Caco-2 (cell line): Measurements from ENCODE around the gene KCNQ5. TPM values are rescaled to one million over a fixed set of nuclear protein-coding genes. Genes with fewer than 3 reads are reported as not detected.

Experiments
- BruUV-seq: library from RNA; stranded (reverse); fragments of 400-500 nt; replicated peaks from 2 replicates; lab custom pipeline; 2021; lab: Mats Ljungman, UMichigan
- CTCF ChIA-PET: fragments of 300-600 bp; sonication (Branson Sonifier 250); formaldehyde crosslinking; loops from one replicate; lab custom pipeline; 2022; ENCODE audit warnings: antibody characterized with exemption; lab: Charles Lee
- POLR2A ChIA-PET: fragments of 300-600 bp; sonication (Branson Sonifier 250); formaldehyde crosslinking; loops from one replicate; lab custom pipeline; 2022; ENCODE audit warnings: antibody characterized with exemption; lab: Charles Lee
- DNase-seq, 2 experiments: peaks; one replicate each; pipeline versions ENCODE4 v3.0.0 to v3.0.0-alpha.2; 2020 to 2022
- H3K27me3 ChIP-seq: replicated peaks from 2 replicates; pipeline ENCODE4 v1.6.0; 2011; ENCODE audit warnings: low read length; ENCODE audit not compliant: control insufficient read depth, insufficient read depth
- H3K36me3 ChIP-seq: 2 replicates; pipeline ENCODE4 v1.5.1; 2011; ENCODE audit warnings: low read length; ENCODE audit not compliant: control insufficient read depth, insufficient read depth
- H3K4me1 ChIP-seq: fragments of 250-450 bp; sonication (Bioruptor Pico); 2 replicates; pipeline ENCODE4 v1.5.1; 2020; ENCODE audit warnings: mild to moderate bottlenecking
- H3K4me3 ChIP-seq: 2 replicates; pipeline ENCODE4 v1.5.1; 2011; ENCODE audit warnings: low read depth, mild to moderate bottlenecking, control low read depth, low read length
- H3K9me3 ChIP-seq: fragments of 250-450 bp; sonication (Bioruptor Pico); 2 replicates; pipeline ENCODE4 v1.5.1; 2020; ENCODE audit warnings: mild to moderate bottlenecking, moderate library complexity
- H3K27ac Mint-ChIP-seq: one replicate; pipeline ENCODE4 v1.8.0; 2022; ENCODE audit warnings: mixed read lengths; ENCODE audit not compliant: unreplicated experiment
- H3K27me3 Mint-ChIP-seq: one replicate; pipeline ENCODE4 v1.8.0; 2022; ENCODE audit warnings: mixed read lengths; ENCODE audit not compliant: insufficient read depth, unreplicated experiment
- H3K36me3 Mint-ChIP-seq: one replicate; pipeline ENCODE4 v1.8.0; 2022; ENCODE audit warnings: mild to moderate bottlenecking, mixed read lengths; ENCODE audit not compliant: insufficient read depth, unreplicated experiment
- H3K4me1 Mint-ChIP-seq: one replicate; pipeline ENCODE4 v1.8.0; 2022; ENCODE audit warnings: low read depth, mixed read lengths; ENCODE audit not compliant: unreplicated experiment
- H3K4me3 Mint-ChIP-seq: one replicate; pipeline ENCODE4 v1.8.0; 2022; ENCODE audit warnings: mild to moderate bottlenecking, moderate library complexity, mixed read lengths; ENCODE audit not compliant: unreplicated experiment
- H3K9me3 Mint-ChIP-seq: one replicate; pipeline ENCODE4 v1.8.0; 2022; ENCODE audit warnings: mixed read lengths; ENCODE audit not compliant: unreplicated experiment
- CTCF ChIP-seq, 2 experiments: fragments of 200-600 bp in 1 of 2; IDR thresholded peaks; 1 replicate in 1 of 2; 2 replicates in 1 of 2; pipeline versions ENCODE4 v1.5.1 to v1.8.0; 2011 to 2022; ENCODE audit warnings: antibody characterized with exemption in 1 of 2, control low read depth in 1 of 2, inconsistent platforms in 1 of 2, low read depth in 1 of 2, low read length in 1 of 2, mild to moderate bottlenecking in 1 of 2, moderate library complexity in 1 of 2; ENCODE audit not compliant: insufficient read depth in 1 of 2, severe bottlenecking in 1 of 2, unreplicated experiment in 1 of 2
- intact Hi-C: fragments of 100-400 bp; cut with micrococcal nuclease; formaldehyde crosslinking; loops from one replicate; pipeline ENCODE4 v1.10.0; 2022; ENCODE audit not compliant: unreplicated experiment
- total RNA-seq: library from RNA; stranded (reverse); gene quantifications from 2 replicates; pipeline ENCODE4 v1.2.3, GENCODE V29; 2022

The KCNQ5 gene
- total RNA-seq, 1 experiment from 2014 or later = 0.20 TPM

DNA sequence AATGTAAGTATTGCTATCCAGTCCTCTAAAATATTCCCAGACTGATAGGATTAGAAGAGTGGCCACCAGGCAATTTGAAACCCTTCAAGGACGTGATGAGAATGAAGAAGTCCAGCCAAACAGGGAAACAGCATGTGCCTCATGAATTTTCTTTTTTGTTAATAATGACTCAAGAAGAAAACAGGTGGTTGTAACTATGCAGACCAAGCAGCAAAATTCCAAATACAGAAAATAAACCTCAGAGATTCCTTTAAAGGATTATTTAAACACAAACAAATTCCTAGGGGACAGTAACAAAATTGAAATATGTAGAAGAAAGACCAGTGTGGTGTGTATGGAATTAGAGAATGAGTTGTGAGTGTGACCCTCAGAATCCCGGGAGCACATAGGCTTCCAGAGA is 239.2 kb downstream of the KCNQ5 start:
- ChIA-PET CTCF (no interaction called here), POLR2A (no interaction called here)
- H3K36me3 ChIP-seq = no peaks in the 10 kb centered on the region
- H3K4me1 ChIP-seq = no peaks in the 10 kb centered on the region
- intact Hi-C loops = no loop called here
- H3K9me3 Mint-ChIP-seq = no peaks in the 10 kb centered on the region
- H3K4me3 ChIP-seq = no peak overlapping the region
- H3K27ac Mint-ChIP-seq = no peak overlapping the region
- DNase-seq = no peak
- H3K4me3 Mint-ChIP-seq = no peak overlapping the region
- no peaks in the 10 kb centered on the region for H3K9me3 ChIP-seq
- no peaks in the 10 kb centered on the region for H3K27me3 ChIP-seq
- peaks cover 15% of the 10 kb centered on the region for H3K27me3 Mint-ChIP-seq
- BruUV-seq = no TSS peak
- no peaks in the 10 kb centered on the region for H3K4me1 Mint-ChIP-seq
- H3K36me3 Mint-ChIP-seq = no peaks in the 10 kb centered on the region
- TF ChIP-seq CTCF (IDR thresholded peaks at IDR 0.05; ENCODE audit: insufficient read depth in 1 of 2, low read depth in 1 of 2, low read length in 1 of 2, severe bottlenecking in 1 of 2, unreplicated experiment in 1 of 2) = no peak

- Mint-ChIP-seq H3K9me3 (no peaks in the 10 kb centered on the region), H3K27ac (no peak overlapping the region), H3K4me1 (no peaks in the 10 kb centered on the region), H3K27me3 (peaks cover 15% of the 10 kb centered on the region), H3K36me3 (no peaks in the 10 kb centered on the region), H3K4me3 (no peak overlapping the region)
- Histone ChIP-seq H3K9me3 (no peaks in the 10 kb centered on the region), H3K27me3 (no peaks in the 10 kb centered on the region), H3K4me3 (no peak overlapping the region), H3K36me3 (no peaks in the 10 kb centered on the region), H3K4me1 (no peaks in the 10 kb centered on the region)
- intact Hi-C loops = no loop called here
- ChIA-PET POLR2A (no interaction called here), CTCF (no interaction called here)
- BruUV-seq = no TSS peak
- TF ChIP-seq CTCF (IDR thresholded peaks at IDR 0.05; ENCODE audit: insufficient read depth in 1 of 2, low read depth in 1 of 2, low read length in 1 of 2, severe bottlenecking in 1 of 2, unreplicated experiment in 1 of 2) = no peak
- no peak for DNase-seq
Observed at GRCh38 chr6:72861935-72862432, 240.1 kb downstream of the KCNQ5 start.

GRCh38 chr6:72863131-72863530 is 241.3 kb downstream of the KCNQ5 start:
- no peak overlapping the region for H3K4me3 Mint-ChIP-seq
- no peaks in the 10 kb centered on the region for H3K27me3 ChIP-seq
- H3K36me3 ChIP-seq = no peaks in the 10 kb centered on the region
- H3K27me3 Mint-ChIP-seq = peaks cover 15% of the 10 kb centered on the region
- H3K27ac Mint-ChIP-seq = no peak overlapping the region
- H3K4me3 ChIP-seq = no peak overlapping the region
- H3K4me1 ChIP-seq = no peaks in the 10 kb centered on the region
- no peak for DNase-seq
- POLR2A ChIA-PET = no interaction called here
- no peaks in the 10 kb centered on the region for H3K9me3 Mint-ChIP-seq
- no peaks in the 10 kb centered on the region for H3K36me3 Mint-ChIP-seq
- H3K4me1 Mint-ChIP-seq = no peaks in the 10 kb centered on the region
- CTCF ChIA-PET = no interaction called here
- BruUV-seq = no TSS peak
- intact Hi-C loops = no loop called here
- TF ChIP-seq CTCF (IDR thresholded peaks at IDR 0.05; ENCODE audit: insufficient read depth in 1 of 2, low read depth in 1 of 2, low read length in 1 of 2, severe bottlenecking in 1 of 2, unreplicated experiment in 1 of 2) = no peak
- H3K9me3 ChIP-seq = no peaks in the 10 kb centered on the region
